HepG2 (cell line): ENCODE data around the gene NDUFB10. TPM values are rescaled to one million over a fixed set of nuclear protein-coding genes. Genes with fewer than 3 reads are reported as not detected.

ENCODE experiments used
- CERS6 ChIP-seq: sonication (generic); formaldehyde crosslinking; IDR thresholded peaks from 2 replicates; pipeline ENCODE4 v1.5.0; 2020; ENCODE audit warnings: missing genetic modification reagents
- CHD2 ChIP-seq: IDR thresholded peaks from 2 replicates; pipeline ENCODE4 v1.6.1; 2011; ENCODE audit warnings: low read depth, low read length, improper control_type of control experiment
- FOXC1 ChIP-seq: sonication (generic); formaldehyde crosslinking; IDR thresholded peaks from 2 replicates; pipeline ENCODE4 v1.8.0; 2022; ENCODE audit warnings: mild to moderate bottlenecking, missing genetic modification reagents, borderline replicate concordance
- GTF2F1 ChIP-seq: fragments of 150-350 bp; IDR thresholded peaks from 2 replicates; pipeline ENCODE4 v1.6.1; 2014; ENCODE audit warnings: low read length
- IKZF4 ChIP-seq: sonication (generic); formaldehyde crosslinking; IDR thresholded peaks from 2 replicates; pipeline ENCODE4 v1.5.1; 2020; ENCODE audit warnings: borderline replicate concordance, mild to moderate bottlenecking, low read depth, missing genetic modification reagents; ENCODE audit errors: not compliant biosample characterization
- MAFG ChIP-seq: sonication (generic); formaldehyde crosslinking; IDR thresholded peaks from 2 replicates; pipeline ENCODE4 v1.5.1; 2020; ENCODE audit warnings: mild to moderate bottlenecking, missing genetic modification reagents
- MED1 ChIP-seq: sonication (generic); formaldehyde crosslinking; IDR thresholded peaks from 2 replicates; pipeline ENCODE4 v1.4.0; 2020; ENCODE audit warnings: missing genetic modification reagents
- MTF1 ChIP-seq: sonication (generic); formaldehyde crosslinking; IDR thresholded peaks from 2 replicates; pipeline ENCODE4 v1.5.0; 2020; ENCODE audit warnings: missing genetic modification reagents
- MYPOP ChIP-seq: sonication (generic); formaldehyde crosslinking; IDR thresholded peaks from 2 replicates; pipeline ENCODE4 v1.8.1; 2023; ENCODE audit warnings: mild to moderate bottlenecking, moderate library complexity, missing genetic modification reagents
- NFKBIZ ChIP-seq: IDR thresholded peaks from 2 replicates; pipeline ENCODE4 v1.6.1; 2018; ENCODE audit warnings: missing genetic modification reagents, missing compliant biosample characterization
- PHF5A ChIP-seq: IDR thresholded peaks from one replicate; pipeline ENCODE4 v1.6.1; 2018; ENCODE audit warnings: low read depth, missing genetic modification reagents; ENCODE audit not compliant: unreplicated experiment
- SIN3B ChIP-seq: fragments of 150-350 bp; IDR thresholded peaks from 2 replicates; pipeline ENCODE4 v1.6.1; 2014; ENCODE audit warnings: low read length
- SMAD3 ChIP-seq: sonication (generic); formaldehyde crosslinking; IDR thresholded peaks from 2 replicates; pipeline ENCODE4 v1.4.0; 2020; ENCODE audit warnings: missing genetic modification reagents
- SMAD9 ChIP-seq: sonication (generic); formaldehyde crosslinking; IDR thresholded peaks from 2 replicates; pipeline ENCODE4 v1.5.1; 2020; ENCODE audit warnings: mild to moderate bottlenecking, missing genetic modification reagents
- SNAPC4 ChIP-seq: sonication (generic); formaldehyde crosslinking; IDR thresholded peaks from 2 replicates; pipeline ENCODE4 v1.4.0; 2020; ENCODE audit warnings: mild to moderate bottlenecking, missing genetic modification reagents
- TBX2 ChIP-seq: sonication (generic); formaldehyde crosslinking; IDR thresholded peaks from 2 replicates; pipeline ENCODE4 v1.5.0; 2020; ENCODE audit warnings: missing genetic modification reagents, mild to moderate bottlenecking, borderline replicate concordance
- ZFYVE20 ChIP-seq: sonication (generic); formaldehyde crosslinking; IDR thresholded peaks from 2 replicates; pipeline ENCODE4 v1.8.0; 2023; ENCODE audit warnings: low read depth, mild to moderate bottlenecking, moderate library complexity, missing genetic modification reagents, borderline replicate concordance
- ZNF101 ChIP-seq: sonication (generic); formaldehyde crosslinking; IDR thresholded peaks from 2 replicates; pipeline ENCODE4 v1.4.0; 2020; ENCODE audit warnings: mild to moderate bottlenecking, low read depth, missing genetic modification reagents, borderline replicate concordance
- ZNF256 ChIP-seq: sonication (generic); formaldehyde crosslinking; conservative IDR thresholded peaks from 2 replicates; pipeline ENCODE4 v1.4.0; 2020; ENCODE audit warnings: missing genetic modification reagents
- ZNF350 ChIP-seq: sonication (generic); formaldehyde crosslinking; IDR thresholded peaks from 2 replicates; pipeline ENCODE4 v1.4.0; 2020; ENCODE audit warnings: mild to moderate bottlenecking, low read depth, missing genetic modification reagents, borderline replicate concordance
- ZNF569 ChIP-seq: sonication (generic); formaldehyde crosslinking; IDR thresholded peaks from 2 replicates; pipeline ENCODE4 v1.5.0; 2020; ENCODE audit warnings: mild to moderate bottlenecking, missing genetic modification reagents, moderate library complexity, borderline replicate concordance
- ZNF615 ChIP-seq: sonication (generic); formaldehyde crosslinking; IDR thresholded peaks from 2 replicates; pipeline ENCODE4 v1.5.0; 2020; ENCODE audit warnings: mild to moderate bottlenecking, missing genetic modification reagents, borderline replicate concordance
- ZNF790 ChIP-seq: sonication (generic); formaldehyde crosslinking; IDR thresholded peaks from 2 replicates; pipeline ENCODE4 v1.8.0; 2022; ENCODE audit warnings: missing genetic modification reagents, mild to moderate bottlenecking, borderline replicate concordance
- ZNF891 ChIP-seq: sonication (generic); formaldehyde crosslinking; IDR thresholded peaks from 2 replicates; pipeline ENCODE4 v1.5.0; 2020; ENCODE audit warnings: mild to moderate bottlenecking, missing genetic modification reagents
- polyA plus RNA-seq, 8 experiments: library from polyadenylated mRNA; depleted of rRNA in 3 of 8; stranded (reverse) in 7 of 8; unstranded in 1 of 8; fragments of >200 nt; fragmentation: Illumina TruSeq in 4 of 8; extraction: Trizol in 4 of 8; gene quantifications; 2 replicates each; pipeline versions ENCODE4 v1.2.1 to v1.2.3, GENCODE V29; 2011 to 2016; ENCODE audit warnings: low read depth in 4 of 8, missing spikeins in 1 of 8, mixed read lengths in 1 of 8; ENCODE audit not compliant: insufficient read depth in 1 of 8
- total RNA-seq, 5 experiments: library from RNA; depleted of rRNA; stranded (reverse); fragments of >200 nt; fragmentation: Illumina TruSeq; extraction: Trizol; gene quantifications; 2 replicates each; pipeline ENCODE4 v1.2.3, GENCODE V29; 2016; ENCODE audit warnings: low read depth in 1 of 5

Gene NDUFB10
- total and polyA plus RNA-seq, 2 of the 13 experiments (the other 11 are each of a cell fraction or from before 2014, with no cell fraction given): 68.6 to 157 TPM

- TF ChIP-seq SMAD3 (CRISPR knock-in tag) (no peak), PHF5A (peak; percentile 27), SMAD9 (CRISPR knock-in tag) (0 out of 2 replicates have a peak, but pooled peaks have one; percentile 21), SIN3B (no peak), ZFYVE20 (0 out of 2 replicates have a peak, but pooled peaks have one; percentile 21), CHD2 (no peak), ZNF790 (CRISPR knock-in tag) (no peak; the same call in 1 of the 2 replicates), MAFG (CRISPR knock-in tag) (no peak), ZNF256 (CRISPR knock-in tag) (peak; percentile 83), ZNF891 (CRISPR knock-in tag) (no peak), MED1 (CRISPR knock-in tag) (peak; percentile 74), MTF1 (CRISPR knock-in tag) (no peak), CERS6 (CRISPR knock-in tag) (no peak), SNAPC4 (no peak), MYPOP (no peak; the same call in 1 of the 2 replicates), ZNF101 (CRISPR knock-in tag) (no peak), NFKBIZ (CRISPR knock-in tag) (no peak), ZNF615 (CRISPR knock-in tag) (no peak), IKZF4 (CRISPR knock-in tag) (peak; percentile 89), FOXC1 (peak; percentile 72; the same call in 1 of the 2 replicates), ZNF350 (no peak), ZNF569 (CRISPR knock-in tag) (no peak), GTF2F1 (no peak), TBX2 (CRISPR knock-in tag) (peak; percentile 53; the same call in 1 of the 2 replicates)
Measured at GRCh38 chr16:1929578-1930337, 29.6 kb upstream of the NDUFB10 start (continued).
